Panc1 (cell line): ENCODE data around the gene TMPRSS15. TPM values are rescaled to one million over a fixed set of nuclear protein-coding genes. Genes with fewer than 3 reads are reported as not detected.

Source experiments
- ATAC-seq: fragments of 200-7000 bp; cut with Tn5 transposase; 2 replicates; pipeline ENCODE4 v1.9.1; 2020; ENCODE audit warnings: mild to moderate bottlenecking, moderate library complexity
- BruUV-seq: library from RNA; stranded (reverse); fragments of 400-500 nt; replicated peaks from 2 replicates; lab custom pipeline; 2021; lab: Mats Ljungman, UMichigan
- CTCF ChIA-PET: fragments of 300-600 bp; sonication (Branson Sonifier 250); formaldehyde crosslinking; loops from one replicate; lab custom pipeline; 2022; ENCODE audit warnings: antibody characterized with exemption; lab: Charles Lee
- POLR2A ChIA-PET: fragments of 300-600 bp; sonication (Branson Sonifier 250); formaldehyde crosslinking; loops from one replicate; lab custom pipeline; 2022; ENCODE audit warnings: antibody characterized with exemption; lab: Charles Lee
- DNase-seq: peaks from one replicate; pipeline ENCODE4 v3.0.0-alpha.2; 2010; ENCODE audit warnings: low read depth, low spot score
- H3K27ac ChIP-seq: 2 replicates; pipeline ENCODE4 v1.5.1; 2011; ENCODE audit warnings: mild to moderate bottlenecking, low read length, inconsistent platforms
- H3K27me3 ChIP-seq: fragments of 200-500 bp; sonication (Bioruptor generic); 2 replicates; pipeline ENCODE4 v1.6.0; 2014; ENCODE audit warnings: low read length, inconsistent platforms; ENCODE audit not compliant: control insufficient read depth, insufficient read depth
- H3K36me3 ChIP-seq: fragments of 200-500 bp; sonication (Bioruptor generic); 2 replicates; pipeline ENCODE4 v1.5.1; 2014; ENCODE audit warnings: inconsistent platforms, mild to moderate bottlenecking, low read length, moderate library complexity; ENCODE audit not compliant: control insufficient read depth, insufficient read depth
- H3K4me1 ChIP-seq: 2 replicates; pipeline ENCODE4 v1.5.1; 2011; ENCODE audit warnings: inconsistent platforms, mild to moderate bottlenecking, low read length, moderate library complexity; ENCODE audit not compliant: control insufficient read depth, insufficient read depth
- H3K4me3 ChIP-seq, 2 experiments: 2 replicates each; pipeline ENCODE4 v1.5.1; 2011 to 2012; ENCODE audit warnings: low read depth in 2 of 2, low read length in 2 of 2, mild to moderate bottlenecking in 2 of 2, inconsistent platforms in 1 of 2, moderate library complexity in 1 of 2
- H3K9me3 ChIP-seq: fragments of 200-500 bp; sonication (Bioruptor generic); 2 replicates; pipeline ENCODE4 v1.5.1; 2014; ENCODE audit warnings: low read depth, mild to moderate bottlenecking, inconsistent platforms, low read length, moderate library complexity; ENCODE audit not compliant: control insufficient read depth, insufficient read depth
- POLR2AphosphoS5 ChIP-seq: IDR thresholded peaks from 2 replicates; pipeline ENCODE4 v1.6.1; 2012; ENCODE audit warnings: mild to moderate bottlenecking, low read depth, low read length, moderate library complexity
- SIN3A ChIP-seq: IDR thresholded peaks from 2 replicates; pipeline ENCODE4 v1.6.1; 2012; ENCODE audit warnings: low read depth, mild to moderate bottlenecking, low read length, moderate library complexity, borderline replicate concordance; ENCODE audit not compliant: insufficient read depth
- TCF7L2 ChIP-seq: IDR thresholded peaks from 2 replicates; pipeline ENCODE4 v1.6.1; 2011; ENCODE audit warnings: mild to moderate bottlenecking, low read depth, low read length, inconsistent platforms
- in situ Hi-C: cut with HindIII; loops from 2 replicates; pipeline ENCODE4 v1.10.0; 2016; ENCODE audit warnings: low sequenced_read_pairs, low pct_unique_long_range_greater_than_20kb
- intact Hi-C: fragments of 100-400 bp; cut with micrococcal nuclease; formaldehyde crosslinking; loops from one replicate; pipeline ENCODE4 v1.10.0; 2022; ENCODE audit not compliant: unreplicated experiment
- total RNA-seq: library from RNA; stranded (reverse); gene quantifications from one replicate; pipeline ENCODE4 v1.2.1, GENCODE V29; 2021; ENCODE audit not compliant: unreplicated experiment
- TF ChIP-seq, protein P1 (sequence below): fragments of 450-650 bp; IDR thresholded peaks from 2 replicates; pipeline ENCODE4 v1.5.1; 2017; ENCODE audit warnings: mild to moderate bottlenecking
- TF ChIP-seq, protein P2 (sequence below), 2 experiments: IDR thresholded peaks; 2 replicates each; pipeline ENCODE4 v1.6.1; 2011 to 2012; ENCODE audit warnings: low read depth in 2 of 2, control low read depth in 1 of 2, low read length in 1 of 2, mild to moderate bottlenecking in 1 of 2, moderate library complexity in 1 of 2; ENCODE audit not compliant: insufficient read depth in 1 of 2

The TMPRSS15 gene
- total RNA-seq, 1 experiment from 2014 or later, result not detected

GRCh38 chr21:18273400-18273799, 130.2 kb downstream of the TMPRSS15 start:
- no peaks in the 10 kb centered on the region for H3K9me3 ChIP-seq
- no peak overlapping the region for H3K27ac ChIP-seq
- BruUV-seq, result no TSS peak
- ChIA-PET POLR2A (no interaction called here), CTCF (no interaction called here)
- ATAC-seq (no peak), DNase-seq (no peak)
- TF ChIP-seq POLR2AphosphoS5 (no peak), SIN3A (no peak), TCF7L2 (no peak)
- TF ChIP-seq, protein P1, sequence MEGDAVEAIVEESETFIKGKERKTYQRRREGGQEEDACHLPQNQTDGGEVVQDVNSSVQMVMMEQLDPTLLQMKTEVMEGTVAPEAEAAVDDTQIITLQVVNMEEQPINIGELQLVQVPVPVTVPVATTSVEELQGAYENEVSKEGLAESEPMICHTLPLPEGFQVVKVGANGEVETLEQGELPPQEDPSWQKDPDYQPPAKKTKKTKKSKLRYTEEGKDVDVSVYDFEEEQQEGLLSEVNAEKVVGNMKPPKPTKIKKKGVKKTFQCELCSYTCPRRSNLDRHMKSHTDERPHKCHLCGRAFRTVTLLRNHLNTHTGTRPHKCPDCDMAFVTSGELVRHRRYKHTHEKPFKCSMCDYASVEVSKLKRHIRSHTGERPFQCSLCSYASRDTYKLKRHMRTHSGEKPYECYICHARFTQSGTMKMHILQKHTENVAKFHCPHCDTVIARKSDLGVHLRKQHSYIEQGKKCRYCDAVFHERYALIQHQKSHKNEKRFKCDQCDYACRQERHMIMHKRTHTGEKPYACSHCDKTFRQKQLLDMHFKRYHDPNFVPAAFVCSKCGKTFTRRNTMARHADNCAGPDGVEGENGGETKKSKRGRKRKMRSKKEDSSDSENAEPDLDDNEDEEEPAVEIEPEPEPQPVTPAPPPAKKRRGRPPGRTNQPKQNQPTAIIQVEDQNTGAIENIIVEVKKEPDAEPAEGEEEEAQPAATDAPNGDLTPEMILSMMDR, result no peak
- TF ChIP-seq, protein P2, sequence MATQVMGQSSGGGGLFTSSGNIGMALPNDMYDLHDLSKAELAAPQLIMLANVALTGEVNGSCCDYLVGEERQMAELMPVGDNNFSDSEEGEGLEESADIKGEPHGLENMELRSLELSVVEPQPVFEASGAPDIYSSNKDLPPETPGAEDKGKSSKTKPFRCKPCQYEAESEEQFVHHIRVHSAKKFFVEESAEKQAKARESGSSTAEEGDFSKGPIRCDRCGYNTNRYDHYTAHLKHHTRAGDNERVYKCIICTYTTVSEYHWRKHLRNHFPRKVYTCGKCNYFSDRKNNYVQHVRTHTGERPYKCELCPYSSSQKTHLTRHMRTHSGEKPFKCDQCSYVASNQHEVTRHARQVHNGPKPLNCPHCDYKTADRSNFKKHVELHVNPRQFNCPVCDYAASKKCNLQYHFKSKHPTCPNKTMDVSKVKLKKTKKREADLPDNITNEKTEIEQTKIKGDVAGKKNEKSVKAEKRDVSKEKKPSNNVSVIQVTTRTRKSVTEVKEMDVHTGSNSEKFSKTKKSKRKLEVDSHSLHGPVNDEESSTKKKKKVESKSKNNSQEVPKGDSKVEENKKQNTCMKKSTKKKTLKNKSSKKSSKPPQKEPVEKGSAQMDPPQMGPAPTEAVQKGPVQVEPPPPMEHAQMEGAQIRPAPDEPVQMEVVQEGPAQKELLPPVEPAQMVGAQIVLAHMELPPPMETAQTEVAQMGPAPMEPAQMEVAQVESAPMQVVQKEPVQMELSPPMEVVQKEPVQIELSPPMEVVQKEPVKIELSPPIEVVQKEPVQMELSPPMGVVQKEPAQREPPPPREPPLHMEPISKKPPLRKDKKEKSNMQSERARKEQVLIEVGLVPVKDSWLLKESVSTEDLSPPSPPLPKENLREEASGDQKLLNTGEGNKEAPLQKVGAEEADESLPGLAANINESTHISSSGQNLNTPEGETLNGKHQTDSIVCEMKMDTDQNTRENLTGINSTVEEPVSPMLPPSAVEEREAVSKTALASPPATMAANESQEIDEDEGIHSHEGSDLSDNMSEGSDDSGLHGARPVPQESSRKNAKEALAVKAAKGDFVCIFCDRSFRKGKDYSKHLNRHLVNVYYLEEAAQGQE (IDR thresholded peaks at IDR 0.05; ENCODE audit: insufficient read depth in 1 of 2, low read depth in 2 of 2, low read length in 1 of 2), result no peak
- intact Hi-C loops, result no loop called here
- in situ Hi-C loops, result no loop called here
- no peaks in the 10 kb centered on the region for H3K27me3 ChIP-seq
- H3K4me1 ChIP-seq, result no peaks in the 10 kb centered on the region
- no peak overlapping the region for H3K4me3 ChIP-seq
- H3K36me3 ChIP-seq, result no peaks in the 10 kb centered on the region

DNA sequence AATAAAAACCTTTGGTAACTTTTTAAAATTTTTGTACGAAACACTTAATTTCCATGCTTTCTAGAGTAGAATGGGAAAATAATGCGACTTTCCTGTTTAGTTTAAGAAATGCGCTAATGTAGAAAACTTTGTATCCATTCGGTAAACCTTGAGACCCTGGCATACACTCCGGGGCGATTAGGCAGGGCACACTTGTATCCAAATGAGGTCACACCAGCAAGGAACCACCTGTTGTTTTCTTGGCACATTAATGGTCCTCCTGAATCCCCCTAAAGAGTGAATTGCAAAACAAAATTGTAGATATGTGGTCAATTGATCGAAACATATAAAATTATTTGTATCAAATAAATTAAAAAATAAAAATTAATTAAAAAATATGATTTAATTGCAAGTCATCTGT, 133.7 kb downstream of the TMPRSS15 start:
- Histone ChIP-seq H3K9me3 (no peaks in the 10 kb centered on the region), H3K4me3 (no peak overlapping the region), H3K4me1 (no peaks in the 10 kb centered on the region), H3K27me3 (no peaks in the 10 kb centered on the region), H3K27ac (no peak overlapping the region), H3K36me3 (no peaks in the 10 kb centered on the region)
- ChIA-PET POLR2A (no interaction called here), CTCF (no interaction called here)
- TF ChIP-seq, protein P1, result no peak
- TF ChIP-seq, protein P2 (IDR thresholded peaks at IDR 0.05; ENCODE audit: insufficient read depth in 1 of 2, low read depth in 2 of 2, low read length in 1 of 2), result no peak
- TF ChIP-seq SIN3A (no peak), POLR2AphosphoS5 (no peak), TCF7L2 (no peak)
- ATAC-seq (no peak), DNase-seq (no peak)
- BruUV-seq, result no TSS peak
- in situ Hi-C loops (no loop called here), intact Hi-C loops (no loop called here)
